PC-9 (cell line): ENCODE measurements around the gene ANAPC16.

Experiments used
- EZH2 ChIP-seq: fragments of 200-600 bp; sonication (generic); IDR thresholded peaks from 2 replicates; pipeline ENCODE4 v1.8.0; 2017; ENCODE audit warnings: antibody characterized with exemption, low read depth
- TF ChIP-seq, protein P1 (sequence below): fragments of 200-600 bp; sonication (generic); conservative IDR thresholded peaks from 2 replicates; pipeline ENCODE4 v1.6.1; 2017; ENCODE audit warnings: mixed run types, antibody characterized with exemption, mild to moderate bottlenecking, moderate library complexity

DNA sequence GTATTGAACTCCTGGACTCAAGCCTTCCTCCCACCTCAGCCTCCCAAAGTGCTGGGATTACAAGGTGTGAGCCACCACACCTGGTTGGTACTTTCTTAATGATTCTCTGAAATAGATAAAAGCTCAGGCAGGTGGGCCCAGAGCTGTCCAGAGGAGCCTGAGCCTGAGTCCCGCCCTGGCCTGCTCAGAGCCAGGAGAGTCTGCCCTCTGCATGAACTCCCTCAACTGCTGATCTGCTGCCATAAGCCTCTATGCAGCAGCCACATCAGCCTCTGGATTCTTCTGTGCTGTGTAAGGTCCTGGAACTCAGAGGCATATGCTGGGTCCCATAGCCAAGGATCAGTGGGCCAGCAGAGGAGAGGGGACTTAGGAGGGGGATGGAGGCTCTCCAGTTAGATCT, 34.9 kb downstream of the ANAPC16 start:
- TF ChIP-seq, protein P1, sequence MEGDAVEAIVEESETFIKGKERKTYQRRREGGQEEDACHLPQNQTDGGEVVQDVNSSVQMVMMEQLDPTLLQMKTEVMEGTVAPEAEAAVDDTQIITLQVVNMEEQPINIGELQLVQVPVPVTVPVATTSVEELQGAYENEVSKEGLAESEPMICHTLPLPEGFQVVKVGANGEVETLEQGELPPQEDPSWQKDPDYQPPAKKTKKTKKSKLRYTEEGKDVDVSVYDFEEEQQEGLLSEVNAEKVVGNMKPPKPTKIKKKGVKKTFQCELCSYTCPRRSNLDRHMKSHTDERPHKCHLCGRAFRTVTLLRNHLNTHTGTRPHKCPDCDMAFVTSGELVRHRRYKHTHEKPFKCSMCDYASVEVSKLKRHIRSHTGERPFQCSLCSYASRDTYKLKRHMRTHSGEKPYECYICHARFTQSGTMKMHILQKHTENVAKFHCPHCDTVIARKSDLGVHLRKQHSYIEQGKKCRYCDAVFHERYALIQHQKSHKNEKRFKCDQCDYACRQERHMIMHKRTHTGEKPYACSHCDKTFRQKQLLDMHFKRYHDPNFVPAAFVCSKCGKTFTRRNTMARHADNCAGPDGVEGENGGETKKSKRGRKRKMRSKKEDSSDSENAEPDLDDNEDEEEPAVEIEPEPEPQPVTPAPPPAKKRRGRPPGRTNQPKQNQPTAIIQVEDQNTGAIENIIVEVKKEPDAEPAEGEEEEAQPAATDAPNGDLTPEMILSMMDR: no peak
- no peak for TF ChIP-seq EZH2
